ENCODE measurements around the gene CLASP2.

DNA sequence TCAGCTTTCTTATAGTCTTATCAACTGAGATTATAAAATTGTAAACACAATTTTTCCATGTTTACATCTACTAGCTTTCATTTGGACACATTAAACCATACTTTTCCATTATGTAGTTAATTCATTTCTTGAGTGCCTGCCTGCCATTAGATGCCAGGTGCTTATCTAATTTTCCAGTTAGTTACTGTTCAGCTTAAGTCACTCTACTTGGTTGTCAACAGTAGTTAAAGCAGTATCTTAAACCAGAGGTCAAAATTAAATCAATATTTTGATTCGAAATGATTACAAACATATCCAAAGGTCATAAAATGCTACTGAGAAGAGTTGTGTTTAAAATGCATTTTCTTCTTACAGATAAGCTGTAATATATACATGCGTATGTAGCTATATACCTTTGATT, 221.6 kb downstream of the CLASP2 start:
- TF ChIP-seq, protein P1, sequence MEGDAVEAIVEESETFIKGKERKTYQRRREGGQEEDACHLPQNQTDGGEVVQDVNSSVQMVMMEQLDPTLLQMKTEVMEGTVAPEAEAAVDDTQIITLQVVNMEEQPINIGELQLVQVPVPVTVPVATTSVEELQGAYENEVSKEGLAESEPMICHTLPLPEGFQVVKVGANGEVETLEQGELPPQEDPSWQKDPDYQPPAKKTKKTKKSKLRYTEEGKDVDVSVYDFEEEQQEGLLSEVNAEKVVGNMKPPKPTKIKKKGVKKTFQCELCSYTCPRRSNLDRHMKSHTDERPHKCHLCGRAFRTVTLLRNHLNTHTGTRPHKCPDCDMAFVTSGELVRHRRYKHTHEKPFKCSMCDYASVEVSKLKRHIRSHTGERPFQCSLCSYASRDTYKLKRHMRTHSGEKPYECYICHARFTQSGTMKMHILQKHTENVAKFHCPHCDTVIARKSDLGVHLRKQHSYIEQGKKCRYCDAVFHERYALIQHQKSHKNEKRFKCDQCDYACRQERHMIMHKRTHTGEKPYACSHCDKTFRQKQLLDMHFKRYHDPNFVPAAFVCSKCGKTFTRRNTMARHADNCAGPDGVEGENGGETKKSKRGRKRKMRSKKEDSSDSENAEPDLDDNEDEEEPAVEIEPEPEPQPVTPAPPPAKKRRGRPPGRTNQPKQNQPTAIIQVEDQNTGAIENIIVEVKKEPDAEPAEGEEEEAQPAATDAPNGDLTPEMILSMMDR (IDR thresholded peaks at IDR 0.05): no peak
- TF ChIP-seq EZH2 (IDR thresholded peaks at IDR 0.05): no peak

All from neural progenitor cell (in vitro differentiated cells).